CD14-positive monocyte (primary cell): ENCODE measurements around the gene GNPAT. TPM values are rescaled to one million over a fixed set of nuclear protein-coding genes. Genes with fewer than 3 reads are reported as not detected.

Source experiments
- DNase-seq, 3 donors: peaks; one replicate each; pipeline ENCODE4 v3.0.0-alpha.2; 2011 to 2022
- H2AFZ ChIP-seq: 2 replicates; pipeline ENCODE4 v1.6.0; 2012; ENCODE audit warnings: mild to moderate bottlenecking, low read depth, low read length, inconsistent platforms; ENCODE audit not compliant: insufficient read depth, poor library complexity, severe bottlenecking
- H3K27ac ChIP-seq, 2 donors: 1 replicate in 1 of 2; 2 replicates in 1 of 2; pipeline ENCODE4 v1.5.1; 2012 to 2013; ENCODE audit warnings: low read length in 2 of 2, control low read depth in 1 of 2, inconsistent platforms in 1 of 2, low read depth in 1 of 2, mild to moderate bottlenecking in 1 of 2
- H3K27me3 ChIP-seq, 2 donors: one replicate each; pipeline versions ENCODE4 v1.6.0 to v1.6.1; 2011 to 2013; ENCODE audit warnings: low read length in 2 of 2; ENCODE audit not compliant: control insufficient read depth in 2 of 2, insufficient read depth in 2 of 2
- H3K36me3 ChIP-seq, 2 donors: replicated peaks in 1 of 2; 1 replicate in 1 of 2; 2 replicates in 1 of 2; pipeline versions ENCODE4 v1.5.1 to v1.6.1; 2012 to 2013; ENCODE audit warnings: low read length in 2 of 2, control low read depth in 1 of 2, inconsistent platforms in 1 of 2, mild to moderate bottlenecking in 1 of 2; ENCODE audit not compliant: insufficient read depth in 2 of 2, control insufficient read depth in 1 of 2
- H3K4me1 ChIP-seq, 2 donors: 1 replicate in 1 of 2; 2 replicates in 1 of 2; pipeline versions ENCODE4 v1.5.1 to v1.6.1; 2012 to 2013; ENCODE audit warnings: low read length in 2 of 2, control low read depth in 1 of 2, inconsistent platforms in 1 of 2, mild to moderate bottlenecking in 1 of 2, moderate library complexity in 1 of 2; ENCODE audit not compliant: insufficient read depth in 2 of 2, control insufficient read depth in 1 of 2
- H3K4me2 ChIP-seq: replicated peaks from 2 replicates; pipeline ENCODE3; 2012; ENCODE audit warnings: low read length, moderate library complexity, mild to moderate bottlenecking; ENCODE audit not compliant: poor library complexity, severe bottlenecking; ENCODE audit errors: extremely low read depth
- H3K4me3 ChIP-seq, 3 experiments: fragments of 200-600 bp in 1 of 3; sonication (generic) in 1 of 3; replicated peaks in 1 of 3; 1 replicate in 2 of 3; 2 replicates in 1 of 3; pipeline ENCODE4 v1.5.1; 2011 to 2013; ENCODE audit warnings: low read length in 3 of 3, mild to moderate bottlenecking in 3 of 3, control low read depth in 2 of 3, low read depth in 2 of 3, inconsistent platforms in 1 of 3, moderate library complexity in 1 of 3
- H3K79me2 ChIP-seq: 2 replicates; pipeline ENCODE4 v1.6.0; 2012; ENCODE audit warnings: mild to moderate bottlenecking, control low read depth, inconsistent platforms, low read length, moderate library complexity; ENCODE audit not compliant: insufficient read depth
- H3K9ac ChIP-seq: 2 replicates; pipeline ENCODE4 v1.6.0; 2017; ENCODE audit warnings: low read length, mild to moderate bottlenecking; ENCODE audit not compliant: insufficient read depth, poor library complexity, severe bottlenecking
- H3K9me3 ChIP-seq, 2 donors: replicated peaks in 1 of 2; 1 replicate in 1 of 2; 2 replicates in 1 of 2; pipeline versions ENCODE4 v1.5.1 to v1.6.1; 2012 to 2013; ENCODE audit warnings: low read length in 2 of 2, control low read depth in 1 of 2; ENCODE audit not compliant: control insufficient read depth in 1 of 2, insufficient read depth in 1 of 2
- H4K20me1 ChIP-seq: 2 replicates; pipeline ENCODE4 v1.6.0; 2012; ENCODE audit warnings: mild to moderate bottlenecking, low read length, control low read depth, moderate library complexity; ENCODE audit not compliant: insufficient read depth
- H3K27ac Mint-ChIP-seq, 7 donors: one replicate each; pipeline ENCODE4 v1.8.0; 2020; ENCODE audit warnings: mild to moderate bottlenecking in 7 of 7, mixed read lengths in 7 of 7, moderate library complexity in 6 of 7, inconsistent platforms in 2 of 7
- H3K27me3 Mint-ChIP-seq, 3 donors: one replicate each; pipeline ENCODE4 v1.8.0; 2021 to 2022; ENCODE audit warnings: low read depth in 3 of 3, mild to moderate bottlenecking in 3 of 3, mixed read lengths in 3 of 3, moderate library complexity in 3 of 3, inconsistent platforms in 1 of 3
- H3K36me3 Mint-ChIP-seq, 2 donors: one replicate each; pipeline ENCODE4 v1.8.0; 2020; ENCODE audit warnings: mixed read lengths in 2 of 2, inconsistent platforms in 1 of 2, mild to moderate bottlenecking in 1 of 2
- H3K4me1 Mint-ChIP-seq: one replicate; pipeline ENCODE4 v1.8.0; 2020; ENCODE audit warnings: mild to moderate bottlenecking, mixed read lengths
- H3K4me3 Mint-ChIP-seq, 2 donors: one replicate each; pipeline ENCODE4 v1.8.0; 2020; ENCODE audit warnings: mild to moderate bottlenecking in 2 of 2, mixed read lengths in 2 of 2, moderate library complexity in 1 of 2
- H3K9me3 Mint-ChIP-seq, 7 donors: one replicate each; pipeline ENCODE4 v1.8.0; 2020 to 2022; ENCODE audit warnings: mixed read lengths in 7 of 7, mild to moderate bottlenecking in 6 of 7, moderate library complexity in 6 of 7, inconsistent platforms in 2 of 7
- CTCF ChIP-seq: fragments of 200-600 bp; IDR thresholded peaks from one replicate; pipeline ENCODE4 v1.8.0; 2022; ENCODE audit warnings: antibody characterized with exemption, mild to moderate bottlenecking
- WGBS: methylation state at CpG from one replicate; pipeline ENCODE4 v1.1.5; 2013; ENCODE audit warnings: missing lambda C conversion rate; ENCODE audit not compliant: insufficient coverage; 5-methylcytosine and 5-hydroxymethylcytosine counted together
- intact Hi-C, 2 donors: fragments of 100-400 bp; cut with micrococcal nuclease; formaldehyde crosslinking; loops; one replicate each; pipeline versions ENCODE4 v1.15.0 to v1.15.1; 2023
- polyA plus RNA-seq, 3 donors: library from polyadenylated mRNA; depleted of rRNA in 1 of 3; unstranded in 2 of 3; stranded (reverse) in 1 of 3; fragments of 300-500 nt in 2 of 3; fragments of >200 nt in 1 of 3; fragmentation: Illumina TruSeq in 2 of 3; gene quantifications; 1 replicate in 2 of 3; 2 replicates in 1 of 3; pipeline ENCODE4 v1.2.3, GENCODE V29; 2012 to 2021

The GNPAT gene
- polyA plus RNA-seq, 3 donors: 20.8 to 40.3 (median 34.8) TPM

GRCh38 chr1:231193710-231194340 lies 47.2 kb upstream of the GNPAT start:
- no peak overlapping the region for H3K4me2 ChIP-seq
- no peak overlapping the region for H3K4me3 ChIP-seq
- intact Hi-C loops: no loop called here
- Mint-ChIP-seq H3K27me3 (peaks cover 9 to 24% (median 9%) of the 10 kb centered on the region in 3 donors), H3K36me3 (no peaks in the 10 kb centered on the region), H3K4me1 (no peaks in the 10 kb centered on the region), H3K27ac (no peak overlapping the region), H3K9me3 (peaks cover 0 to 10% (median 4%) of the 10 kb centered on the region in 7 donors), H3K4me3 (peak overlapping the region in 1 of 2 donors; percentile 41)
- peaks cover 0 to 3% of the 10 kb centered on the region in 2 donors for H3K9me3 ChIP-seq
- WGBS: 97% methylated on average over 6 of the region's 10 CpGs
- H3K27me3 ChIP-seq: peaks cover 0 to 2% of the 10 kb centered on the region in 2 donors
- H2AFZ ChIP-seq: no peak overlapping the region
- H3K27ac ChIP-seq: no peak overlapping the region
- TF ChIP-seq CTCF: no peak
- H3K36me3 ChIP-seq: no peaks in the 10 kb centered on the region
- no peak overlapping the region for H3K9ac ChIP-seq
- no peaks in the 10 kb centered on the region for H3K79me2 ChIP-seq
- H3K4me1 ChIP-seq: no peaks in the 10 kb centered on the region
- DNase-seq: no peak
- H4K20me1 ChIP-seq: no peaks in the 10 kb centered on the region

- Histone ChIP-seq H3K9ac (no peak overlapping the region), H2AFZ (no peak overlapping the region), H3K4me2 (no peak overlapping the region), H3K4me3 (no peak overlapping the region), H3K27ac (no peak overlapping the region), H3K79me2 (no peaks in the 10 kb centered on the region), H4K20me1 (no peaks in the 10 kb centered on the region), H3K9me3 (peaks cover 0 to 3% of the 10 kb centered on the region in 2 donors), H3K27me3 (no peaks in the 10 kb centered on the region), H3K4me1 (no peaks in the 10 kb centered on the region), H3K36me3 (no peaks in the 10 kb centered on the region)
- intact Hi-C loops: no loop called here
- Mint-ChIP-seq H3K27ac (no peak overlapping the region), H3K27me3 (peaks cover 9 to 22% (median 9%) of the 10 kb centered on the region in 3 donors), H3K9me3 (peaks cover 0 to 10% (median 4%) of the 10 kb centered on the region in 7 donors), H3K36me3 (no peaks in the 10 kb centered on the region), H3K4me1 (no peaks in the 10 kb centered on the region), H3K4me3 (no peak overlapping the region)
- WGBS: 100% methylated on average over 1 of the region's 2 CpGs
- no peak for TF ChIP-seq CTCF
- DNase-seq: no peak
Observed at GRCh38 chr1:231194476-231194842, 46.6 kb upstream of the GNPAT start.
